ENCODE results near the gene KAT6B.

The KAT6B gene

GRCh38 chr10:75032119-75032518 lies 205.7 kb downstream of the KAT6B start (continued):
- TF ChIP-seq ZIC2 (tag by site-specific recombination; IDR thresholded peaks at IDR 0.05), result no peak
- no peak for TF ChIP-seq ZSCAN5A (tag by site-specific recombination; IDR thresholded peaks at IDR 0.05)
- TF ChIP-seq ZNF112 (tag by site-specific recombination; IDR thresholded peaks at IDR 0.05), result no peak
- no peak for TF ChIP-seq SCRT2 (tag by site-specific recombination; IDR thresholded peaks at IDR 0.05)
- no peak for TF ChIP-seq ZFP69B (tag by site-specific recombination; IDR thresholded peaks at IDR 0.05)
- no peak for TF ChIP-seq KLF7 (tag by site-specific recombination; IDR thresholded peaks at IDR 0.05; ENCODE audit: borderline replicate concordance)
- TF ChIP-seq ZNF335 (tag by site-specific recombination; conservative IDR thresholded peaks at IDR 0.05), result no peak
- TF ChIP-seq ZNF311 (tag by site-specific recombination; IDR thresholded peaks at IDR 0.05; ENCODE audit: borderline replicate concordance), result no peak
- no peak for TF ChIP-seq AEBP2 (tag by site-specific recombination; IDR thresholded peaks at IDR 0.05; ENCODE audit: borderline replicate concordance)

GRCh38 chr10:75032813-75033212 lies 206.4 kb downstream of the KAT6B start:
- H3K4me3 ChIP-seq (ENCODE audit: low read depth, low read length), result no peak overlapping the region
- TF ChIP-seq ZNF785 (tag by site-specific recombination; IDR thresholded peaks at IDR 0.05) (no peak), KLF9 (tag by site-specific recombination; IDR thresholded peaks at IDR 0.05; ENCODE audit: low read depth) (no peak), ZSCAN30 (tag by site-specific recombination; IDR thresholded peaks at IDR 0.05) (no peak), ZBTB44 (tag by site-specific recombination; IDR thresholded peaks at IDR 0.05) (no peak), ZNF777 (tag by site-specific recombination; IDR thresholded peaks at IDR 0.05; ENCODE audit: borderline replicate concordance) (no peak), GLIS1 (tag by site-specific recombination; IDR thresholded peaks at IDR 0.05) (no peak), WT1 (tag by site-specific recombination; IDR thresholded peaks at IDR 0.05) (no peak), ZBTB11 (tag by site-specific recombination; conservative IDR thresholded peaks at IDR 0.05; ENCODE audit: low read depth) (no peak), ZNF121 (tag by site-specific recombination; IDR thresholded peaks at IDR 0.05) (no peak), ZNF184 (tag by site-specific recombination; IDR thresholded peaks at IDR 0.05) (no peak), ZNF623 (tag by site-specific recombination; IDR thresholded peaks at IDR 0.05) (no peak)
- no peaks in the 10 kb centered on the region for H3K4me1 ChIP-seq (ENCODE audit: control insufficient read depth, insufficient read depth, low read length)
- H3K27ac ChIP-seq (ENCODE audit: extremely low read depth, low read depth, low read length), result no peak overlapping the region
- H3K9me3 ChIP-seq (ENCODE audit: control insufficient read depth, insufficient read depth, low read depth, low read length), result no peaks in the 10 kb centered on the region
- CTCF ChIA-PET, result no interaction called here
- H3K36me3 ChIP-seq (ENCODE audit: control insufficient read depth in 2 of 2, insufficient read depth in 1 of 2, low read length in 2 of 2), result peaks cover 5 to 28% of the 10 kb centered on the region in 2 experiments; a peak in 1 of 3 replicates
- POLR2A ChIA-PET, result no interaction called here

Data from HEK293 (cell line).